Osteocyte (in vitro differentiated cells): ENCODE data around the gene DNAJC12. TPM values are rescaled to one million over a fixed set of nuclear protein-coding genes. Genes with fewer than 3 reads are reported as not detected.

ENCODE experiments used
- DNase-seq: peaks from one replicate; pipeline ENCODE4 v3.0.0; 2021; ENCODE audit warnings: mixed read lengths; ENCODE audit not compliant: unreplicated experiment; ENCODE audit errors: extremely low spot score
- H3K27ac Mint-ChIP-seq: one replicate; pipeline ENCODE4 v1.8.0; 2021; ENCODE audit warnings: mild to moderate bottlenecking, mixed read lengths; ENCODE audit not compliant: unreplicated experiment
- H3K27me3 Mint-ChIP-seq: one replicate; pipeline ENCODE4 v1.8.0; 2021; ENCODE audit warnings: mixed read lengths; ENCODE audit not compliant: unreplicated experiment
- H3K36me3 Mint-ChIP-seq: one replicate; pipeline ENCODE4 v1.8.0; 2021; ENCODE audit warnings: mixed read lengths; ENCODE audit not compliant: unreplicated experiment
- H3K4me1 Mint-ChIP-seq: one replicate; pipeline ENCODE4 v1.8.0; 2021; ENCODE audit warnings: mixed read lengths; ENCODE audit not compliant: unreplicated experiment
- H3K4me3 Mint-ChIP-seq: one replicate; pipeline ENCODE4 v1.8.0; 2021; ENCODE audit warnings: mild to moderate bottlenecking, moderate library complexity, mixed read lengths; ENCODE audit not compliant: unreplicated experiment
- H3K9me3 Mint-ChIP-seq: one replicate; pipeline ENCODE4 v1.8.0; 2021; ENCODE audit warnings: mixed read lengths; ENCODE audit not compliant: unreplicated experiment
- long read RNA-seq: library from polyadenylated mRNA; unstranded; transcript quantifications from one replicate; pipeline ENCODE4 v2.0.0, GENCODE V29; 2021
- total RNA-seq: library from RNA; stranded (reverse); gene quantifications from 2 replicates; pipeline ENCODE4 v1.2.1, GENCODE V29; 2021
- TF ChIP-seq, protein P1 (sequence below): fragments of 200-600 bp; sonication (generic); IDR thresholded peaks from 2 replicates; pipeline ENCODE4 v1.5.0; 2021; ENCODE audit warnings: antibody characterized with exemption, mild to moderate bottlenecking, moderate library complexity

DNAJC12 gene
- 9.5 and 12.0 TPM in 2 replicates for total RNA-seq
- long read RNA-seq, transcript DNAJC12-201 (5 exons, 1,201 nt) = major isoform, 22 of 27 reads
- long read RNA-seq, partial matches to known transcripts = 1 of 27 reads
- long read RNA-seq, other reads (novel, unspliced or antisense) = 4 of 27 reads

GRCh38 chr10:67837541-67838314 is at the start of gene DNAJC12:
TSS of gene DNAJC12 (minus strand) at chr10:67838188. CDS start at chr10:67838011, 177 bp downstream.
- H3K27me3 Mint-ChIP-seq = no peaks in the 10 kb centered on the region
- peak within 1 kb of the TSS; percentile 80 for H3K27ac Mint-ChIP-seq
- DNase-seq = no peak
- H3K9me3 Mint-ChIP-seq = peaks cover 8% of the 10 kb centered on the region
- H3K4me1 Mint-ChIP-seq = peaks cover 18% of the 10 kb centered on the region
- TF ChIP-seq, protein P1, sequence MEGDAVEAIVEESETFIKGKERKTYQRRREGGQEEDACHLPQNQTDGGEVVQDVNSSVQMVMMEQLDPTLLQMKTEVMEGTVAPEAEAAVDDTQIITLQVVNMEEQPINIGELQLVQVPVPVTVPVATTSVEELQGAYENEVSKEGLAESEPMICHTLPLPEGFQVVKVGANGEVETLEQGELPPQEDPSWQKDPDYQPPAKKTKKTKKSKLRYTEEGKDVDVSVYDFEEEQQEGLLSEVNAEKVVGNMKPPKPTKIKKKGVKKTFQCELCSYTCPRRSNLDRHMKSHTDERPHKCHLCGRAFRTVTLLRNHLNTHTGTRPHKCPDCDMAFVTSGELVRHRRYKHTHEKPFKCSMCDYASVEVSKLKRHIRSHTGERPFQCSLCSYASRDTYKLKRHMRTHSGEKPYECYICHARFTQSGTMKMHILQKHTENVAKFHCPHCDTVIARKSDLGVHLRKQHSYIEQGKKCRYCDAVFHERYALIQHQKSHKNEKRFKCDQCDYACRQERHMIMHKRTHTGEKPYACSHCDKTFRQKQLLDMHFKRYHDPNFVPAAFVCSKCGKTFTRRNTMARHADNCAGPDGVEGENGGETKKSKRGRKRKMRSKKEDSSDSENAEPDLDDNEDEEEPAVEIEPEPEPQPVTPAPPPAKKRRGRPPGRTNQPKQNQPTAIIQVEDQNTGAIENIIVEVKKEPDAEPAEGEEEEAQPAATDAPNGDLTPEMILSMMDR = no peak
- H3K4me3 Mint-ChIP-seq = peak within 1 kb of the TSS; percentile 83
- no peaks in the 10 kb centered on the region for H3K36me3 Mint-ChIP-seq

- no peaks in the 10 kb centered on the region for H3K27me3 Mint-ChIP-seq
- peaks cover 26% of the 10 kb centered on the region for H3K4me1 Mint-ChIP-seq
- no peaks in the 10 kb centered on the region for H3K9me3 Mint-ChIP-seq
- peak overlapping the region; percentile 80 for H3K27ac Mint-ChIP-seq
- TF ChIP-seq, protein P1 = no peak
- peak overlapping the region; percentile 81 for H3K4me3 Mint-ChIP-seq
- peak; percentile 90 for DNase-seq
- peaks cover 24% of the 10 kb centered on the region for H3K36me3 Mint-ChIP-seq
Measured at GRCh38 chr10:67884842-67885670, 47.1 kb upstream of the DNAJC12 start.

DNA sequence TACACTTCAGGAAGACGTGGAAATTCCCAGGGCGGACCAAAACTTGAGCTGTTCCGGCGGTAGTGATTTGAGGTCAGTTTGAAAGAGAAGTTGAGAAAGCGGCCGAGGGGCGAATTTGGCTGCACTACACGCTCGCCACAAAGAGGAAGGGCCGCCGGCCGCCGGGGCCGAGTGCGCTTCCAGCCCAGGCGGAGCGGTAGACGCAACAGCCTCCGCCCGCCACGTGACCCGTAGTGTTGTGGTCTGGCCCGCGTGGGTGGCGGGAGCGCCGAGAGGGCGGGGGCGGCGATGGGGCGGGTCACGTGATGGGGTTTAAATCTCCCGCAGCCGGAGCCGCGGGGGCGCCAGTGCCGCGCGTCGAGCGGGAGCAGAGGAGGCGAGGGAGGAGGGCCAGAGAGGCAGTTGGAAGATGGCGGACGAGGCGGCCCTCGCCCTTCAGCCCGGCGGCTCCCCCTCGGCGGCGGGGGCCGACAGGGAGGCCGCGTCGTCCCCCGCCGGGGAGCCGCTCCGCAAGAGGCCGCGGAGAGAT is 46.4 kb upstream of the DNAJC12 start, which contains the start of gene SIRT1:
TSS of gene SIRT1 (plus strand) at position 344 of the 529 bp plus-strand sequence. CDS start at position 410, 66 bp downstream.
- Mint-ChIP-seq H3K36me3 (peaks cover 21% of the 10 kb centered on the region), H3K4me1 (peaks cover 26% of the 10 kb centered on the region), H3K9me3 (no peaks in the 10 kb centered on the region), H3K27me3 (no peaks in the 10 kb centered on the region), H3K27ac (peak within 1 kb of the TSS; percentile 95), H3K4me3 (peak within 1 kb of the TSS; percentile 88)
- peak; percentile 99 for DNase-seq
- TF ChIP-seq, protein P1 = no peak

GRCh38 chr10:67883710-67884312 is 45.8 kb upstream of the DNAJC12 start:
- H3K4me3 Mint-ChIP-seq = peak overlapping the region; percentile 88
- H3K9me3 Mint-ChIP-seq = no peaks in the 10 kb centered on the region
- H3K4me1 Mint-ChIP-seq = peaks cover 25% of the 10 kb centered on the region
- H3K36me3 Mint-ChIP-seq = peaks cover 16% of the 10 kb centered on the region
- TF ChIP-seq, protein P1 = no peak
- no peak for DNase-seq
- peak overlapping the region; percentile 95 for H3K27ac Mint-ChIP-seq
- H3K27me3 Mint-ChIP-seq = no peaks in the 10 kb centered on the region
